Natural killer cell (primary cell): ENCODE measurements around the gene CCNF. TPM values are rescaled to one million over a fixed set of nuclear protein-coding genes. Genes with fewer than 3 reads are reported as not detected.

Experiments used
- ATAC-seq, 3 donors: fragments of 150-1000 bp in 2 of 3; fragments of 200-7000 bp in 1 of 3; cut with Tn5 transposase; 1 replicate in 1 of 3; 2 replicates in 2 of 3; pipeline ENCODE4 v1.10.0; 2021; ENCODE audit warnings: mild to moderate bottlenecking in 2 of 3, moderate library complexity in 2 of 3
- DNase-seq, 2 donors: peaks; one replicate each; pipeline versions ENCODE4 v3.0.0 to v3.0.0-alpha.2; 2013 to 2021; ENCODE audit warnings: mixed read lengths in 1 of 2
- H3K27ac ChIP-seq: one replicate; pipeline ENCODE4 v1.5.1; 2013; ENCODE audit warnings: mild to moderate bottlenecking, low read length
- H3K27me3 ChIP-seq: one replicate; pipeline ENCODE4 v1.6.1; 2013; ENCODE audit warnings: low read length; ENCODE audit not compliant: control insufficient read depth, insufficient read depth
- H3K36me3 ChIP-seq: one replicate; pipeline ENCODE4 v1.6.1; 2013; ENCODE audit warnings: low read length; ENCODE audit not compliant: control insufficient read depth, insufficient read depth
- H3K4me1 ChIP-seq: one replicate; pipeline ENCODE4 v1.6.1; 2013; ENCODE audit warnings: low read length; ENCODE audit not compliant: control insufficient read depth, insufficient read depth
- H3K4me3 ChIP-seq: one replicate; pipeline ENCODE4 v1.5.1; 2013; ENCODE audit warnings: low read length
- H3K9me3 ChIP-seq: one replicate; pipeline ENCODE4 v1.6.1; 2013; ENCODE audit warnings: low read length; ENCODE audit not compliant: control insufficient read depth, insufficient read depth
- H3K27ac Mint-ChIP-seq, 2 donors: one replicate each; pipeline ENCODE4 v1.8.0; 2022; ENCODE audit warnings: mild to moderate bottlenecking in 2 of 2, mixed read lengths in 2 of 2, moderate library complexity in 1 of 2
- H3K27me3 Mint-ChIP-seq, 2 donors: one replicate each; pipeline ENCODE4 v1.8.0; 2022; ENCODE audit warnings: low read depth in 2 of 2, mixed read lengths in 2 of 2
- H3K36me3 Mint-ChIP-seq: one replicate; pipeline ENCODE4 v1.8.0; 2022; ENCODE audit warnings: mixed read lengths
- H3K4me1 Mint-ChIP-seq, 2 donors: one replicate each; pipeline ENCODE4 v1.8.0; 2022; ENCODE audit warnings: mixed read lengths in 2 of 2
- H3K4me3 Mint-ChIP-seq: one replicate; pipeline ENCODE4 v1.8.0; 2022; ENCODE audit warnings: mild to moderate bottlenecking, moderate library complexity, mixed read lengths
- H3K9me3 Mint-ChIP-seq, 2 donors: one replicate each; pipeline ENCODE4 v1.8.0; 2022; ENCODE audit warnings: mixed read lengths in 2 of 2
- whole genome bisulfite sequencing: methylation state at CpG from one replicate; pipeline ENCODE4 v1.1.7; 2013; ENCODE audit warnings: missing lambda C conversion rate; ENCODE audit not compliant: insufficient coverage; 5-methylcytosine and 5-hydroxymethylcytosine counted together
- intact Hi-C: fragments of 100-400 bp; cut with micrococcal nuclease; formaldehyde crosslinking; loops from one replicate; pipeline ENCODE4 v1.14.2; 2022
- total RNA-seq, 4 donors: library from RNA; stranded (reverse); fragments of 120-200 nt in 1 of 4; gene quantifications; one replicate each; pipeline versions ENCODE4 v1.2.3 to v1.2.4, GENCODE V29; 2013 to 2022
- TF ChIP-seq, protein P1 (sequence below): fragments of 200-600 bp; IDR thresholded peaks from one replicate; pipeline ENCODE4 v1.8.0; 2022; ENCODE audit warnings: antibody characterized with exemption

The CCNF gene
- total RNA-seq, 3 donors from 2014 or later (not counting 1 experiment from before 2014, with no cell fraction given), result 7.5 to 14.2 (median 8.4) TPM

DNA sequence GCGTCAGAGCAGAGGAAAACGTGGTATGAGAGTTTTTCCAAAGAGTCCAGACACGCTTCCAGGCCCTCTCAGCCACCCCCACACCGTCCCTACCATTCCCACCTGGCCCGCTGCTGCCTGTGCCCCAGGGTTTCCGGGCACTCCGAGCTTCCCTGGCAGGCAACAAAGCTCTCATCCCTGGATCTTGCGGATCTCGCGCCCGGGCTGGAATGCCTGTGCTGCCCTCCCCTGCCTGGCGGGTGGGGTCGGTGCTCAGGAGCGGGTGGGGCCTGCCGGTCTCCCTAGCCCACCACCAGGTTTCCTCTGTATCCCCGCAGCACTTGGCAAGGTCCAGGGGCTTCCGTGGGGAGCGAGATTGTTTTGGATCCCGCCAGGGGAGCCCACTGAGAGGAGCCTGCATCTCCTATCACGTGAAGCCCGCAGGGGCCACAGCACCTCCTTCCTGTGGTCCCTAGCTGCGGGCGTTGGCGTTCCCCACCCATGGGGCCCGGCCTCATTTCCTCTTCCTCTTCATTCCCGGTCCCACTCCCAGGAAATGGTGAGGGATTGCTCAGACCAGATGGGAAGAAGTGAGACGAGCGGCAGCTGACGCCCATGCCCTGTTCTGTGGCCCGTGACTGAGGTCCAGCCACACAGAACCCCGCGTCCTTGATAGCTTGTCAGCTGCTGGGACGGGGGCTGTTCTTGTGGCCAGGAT is 56.7 kb downstream of the CCNF start:
- Histone ChIP-seq H3K27me3 (no peaks in the 10 kb centered on the region), H3K9me3 (no peaks in the 10 kb centered on the region), H3K4me1 (peaks cover 37% of the 10 kb centered on the region), H3K27ac (peak overlapping the region; percentile 55), H3K36me3 (no peaks in the 10 kb centered on the region), H3K4me3 (no peak overlapping the region)
- ATAC-seq (no peak), DNase-seq (no peak)
- 64% methylated on average over 33 of the region's 33 CpGs for WGBS
- Mint-ChIP-seq H3K36me3 (no peaks in the 10 kb centered on the region), H3K27me3 (peaks cover 0 to 3% of the 10 kb centered on the region in 2 donors), H3K27ac (peak overlapping the region; percentile 80 to 100), H3K9me3 (no peaks in the 10 kb centered on the region), H3K4me3 (no peak overlapping the region), H3K4me1 (peaks cover 15 to 36% of the 10 kb centered on the region in 2 donors)
- intact Hi-C loops, result loop anchor here (10.0 kb wide), 1 partner anchor 481 kb away; the partner anchor contains the start of gene ZNF598
- TF ChIP-seq, protein P1, sequence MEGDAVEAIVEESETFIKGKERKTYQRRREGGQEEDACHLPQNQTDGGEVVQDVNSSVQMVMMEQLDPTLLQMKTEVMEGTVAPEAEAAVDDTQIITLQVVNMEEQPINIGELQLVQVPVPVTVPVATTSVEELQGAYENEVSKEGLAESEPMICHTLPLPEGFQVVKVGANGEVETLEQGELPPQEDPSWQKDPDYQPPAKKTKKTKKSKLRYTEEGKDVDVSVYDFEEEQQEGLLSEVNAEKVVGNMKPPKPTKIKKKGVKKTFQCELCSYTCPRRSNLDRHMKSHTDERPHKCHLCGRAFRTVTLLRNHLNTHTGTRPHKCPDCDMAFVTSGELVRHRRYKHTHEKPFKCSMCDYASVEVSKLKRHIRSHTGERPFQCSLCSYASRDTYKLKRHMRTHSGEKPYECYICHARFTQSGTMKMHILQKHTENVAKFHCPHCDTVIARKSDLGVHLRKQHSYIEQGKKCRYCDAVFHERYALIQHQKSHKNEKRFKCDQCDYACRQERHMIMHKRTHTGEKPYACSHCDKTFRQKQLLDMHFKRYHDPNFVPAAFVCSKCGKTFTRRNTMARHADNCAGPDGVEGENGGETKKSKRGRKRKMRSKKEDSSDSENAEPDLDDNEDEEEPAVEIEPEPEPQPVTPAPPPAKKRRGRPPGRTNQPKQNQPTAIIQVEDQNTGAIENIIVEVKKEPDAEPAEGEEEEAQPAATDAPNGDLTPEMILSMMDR, result no peak

DNA sequence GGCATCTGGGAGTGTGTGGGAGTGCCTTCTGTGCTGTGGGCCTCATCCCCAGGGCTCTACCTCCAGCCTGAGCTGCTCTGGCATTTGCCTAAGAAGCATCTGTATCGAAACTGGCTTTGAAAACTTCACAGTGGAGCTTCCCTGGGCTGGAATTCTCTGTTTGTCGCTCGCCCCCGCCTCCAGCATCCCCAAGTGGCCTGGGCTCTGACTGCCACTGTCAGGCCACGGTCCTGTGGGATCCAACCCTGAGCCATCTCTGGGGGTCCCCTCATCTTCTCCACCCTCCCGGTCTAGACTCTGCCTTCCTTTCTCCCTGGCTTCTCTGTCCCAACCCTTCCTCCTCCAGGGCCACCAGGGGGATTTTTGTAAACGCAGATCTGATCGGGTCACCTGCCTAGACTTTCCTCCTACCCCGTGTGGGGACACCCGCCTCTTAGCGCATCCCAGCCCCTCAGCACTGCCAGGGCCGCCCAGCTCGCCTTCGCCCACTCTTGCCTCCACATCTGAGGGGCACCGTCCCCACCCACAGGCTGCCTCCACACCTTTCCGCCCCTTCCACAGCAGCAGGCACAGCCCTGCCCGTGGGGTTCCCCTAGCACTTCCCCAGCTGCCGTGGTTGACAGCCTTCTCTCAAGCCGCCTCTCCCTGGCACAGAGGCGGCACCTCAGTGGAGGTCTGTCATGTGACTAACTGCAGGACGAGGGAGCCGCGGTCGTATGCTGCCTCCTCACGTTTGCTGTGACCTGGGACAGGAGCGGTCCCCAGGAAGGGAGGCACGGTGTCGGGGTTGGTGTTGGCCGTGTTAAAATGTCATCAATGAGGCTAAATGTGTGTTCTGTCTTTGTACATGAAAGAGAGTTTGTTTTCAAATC is 57.6 kb downstream of the CCNF start:
- H3K4me3 Mint-ChIP-seq, result peak overlapping the region; percentile 71
- peaks cover 37% of the 10 kb centered on the region for H3K4me1 ChIP-seq
- peak; percentile 72 to 92 for DNase-seq
- TF ChIP-seq, protein P1, result peak; percentile 55
- no peaks in the 10 kb centered on the region for H3K9me3 Mint-ChIP-seq
- peak overlapping the region; percentile 80 to 100 for H3K27ac Mint-ChIP-seq
- peaks cover 15 to 36% of the 10 kb centered on the region in 2 donors for H3K4me1 Mint-ChIP-seq
- no peaks in the 10 kb centered on the region for H3K9me3 ChIP-seq
- peaks cover 0 to 3% of the 10 kb centered on the region in 2 donors for H3K27me3 Mint-ChIP-seq
- H3K36me3 ChIP-seq, result no peaks in the 10 kb centered on the region
- H3K36me3 Mint-ChIP-seq, result no peaks in the 10 kb centered on the region
- intact Hi-C loops, result loop anchor here (10.0 kb wide), 1 partner anchor 482 kb away; the partner anchor contains the start of gene ZNF598
- WGBS, result 24% methylated on average over 29 of the region's 29 CpGs
- H3K27me3 ChIP-seq, result no peaks in the 10 kb centered on the region
- ATAC-seq, result peak; percentile 92 to 96 (median 92)
- H3K27ac ChIP-seq, result peak overlapping the region; percentile 55
- H3K4me3 ChIP-seq, result no peak overlapping the region

DNA sequence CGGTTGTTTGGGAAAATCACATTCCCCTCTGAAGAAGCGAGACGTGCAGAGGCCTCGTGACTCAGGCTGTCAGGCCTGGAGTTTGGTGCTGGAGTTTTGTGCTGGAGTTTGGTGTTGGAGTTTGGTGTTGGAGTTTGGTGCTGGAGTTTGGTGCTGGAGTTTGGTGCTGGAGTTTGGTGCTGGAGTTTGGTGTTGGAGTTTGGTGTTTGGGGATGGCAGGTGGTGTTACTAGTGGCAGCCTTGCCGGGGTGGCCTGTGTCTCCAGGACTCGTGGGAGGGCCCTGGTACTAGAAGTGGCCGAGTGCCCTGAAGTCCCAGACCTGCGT is 58.2 kb downstream of the CCNF start:
- peak overlapping the region; percentile 80 to 100 for H3K27ac Mint-ChIP-seq
- H3K27me3 ChIP-seq, result no peaks in the 10 kb centered on the region
- H3K36me3 Mint-ChIP-seq, result no peaks in the 10 kb centered on the region
- peaks cover 37% of the 10 kb centered on the region for H3K4me1 ChIP-seq
- ATAC-seq (no peak), DNase-seq (no peak)
- 54% methylated on average over 8 of the region's 8 CpGs for WGBS
- H3K9me3 Mint-ChIP-seq, result no peaks in the 10 kb centered on the region
- no peaks in the 10 kb centered on the region for H3K9me3 ChIP-seq
- no peaks in the 10 kb centered on the region for H3K36me3 ChIP-seq
- peak overlapping the region; percentile 71 for H3K4me3 Mint-ChIP-seq
- H3K4me3 ChIP-seq, result no peak overlapping the region
- H3K27me3 Mint-ChIP-seq, result peaks cover 0 to 3% of the 10 kb centered on the region in 2 donors
- no peak overlapping the region for H3K27ac ChIP-seq
- H3K4me1 Mint-ChIP-seq, result peaks cover 15 to 36% of the 10 kb centered on the region in 2 donors
- intact Hi-C loops, result loop anchor here (10.0 kb wide), 1 partner anchor 483 kb away; the partner anchor contains the start of gene ZNF598
- TF ChIP-seq, protein P1, result no peak
